Measurements from ENCODE around the gene CHEK2. TPM values are rescaled to one million over a fixed set of nuclear protein-coding genes. Genes with fewer than 3 reads are reported as not detected.

The CHEK2 gene
- total RNA-seq = 17.8 and 25.4 TPM in 2 replicates

GRCh38 chr22:28741785-28742561, at the start of gene CHEK2, which contains the start of gene HSCB:
Gene CHEK2, minus strand, starts transcription at chr22:28741820. Its CDS starts 7,099 bp downstream, at chr22:28734721.
Gene HSCB, plus strand, starts transcription at chr22:28742039. Its CDS starts 57 bp downstream, at chr22:28742096.

GRCh38 chr22:28772633-28773460, 31.2 kb upstream of the CHEK2 start, which contains the start of gene CCDC117:
Gene CCDC117, plus strand, starts transcription at chr22:28772695. Its CDS starts 155 bp downstream, at chr22:28772850.

GRCh38 chr22:28679611-28680287, 61.9 kb downstream of the CHEK2 start, which contains the start of gene TTC28:
Gene TTC28, minus strand, starts transcription at chr22:28679840. Its CDS starts 117 bp downstream, at chr22:28679723.

Small RNA genes within 50 kb of the gene (small RNA-seq; reads per million reads assigned to genes)
- gene RN7SL162P = not detected

Other genes with a start within 250 kb of the CHEK2 start
- 43.1 and 45.1 TPM in 2 replicates for gene TTC28, start 62.0 kb downstream of the CHEK2 start, total RNA-seq
- 21.3 and 24.3 TPM in 2 replicates for gene HSCB, start 219 bp upstream of the CHEK2 start, total RNA-seq
- 33.1 and 36.8 TPM in 2 replicates for gene CCDC117, start 30.9 kb upstream of the CHEK2 start, total RNA-seq
- gene XBP1, start 58.7 kb upstream of the CHEK2 start, total RNA-seq = 141 and 150 TPM in 2 replicates
- gene ZNRF3, start 141.8 kb upstream of the CHEK2 start, total RNA-seq = 4.9 and 6.3 TPM in 2 replicates

Measured in thoracic aorta endothelial cell (primary cell).